Effector CD8-positive, alpha-beta T cell (primary cell): ENCODE measurements around the gene RXFP2.
A peak's percentile ranks its signal among the peaks of the same experiment; 100 is the strongest.

ENCODE experiments used
- DNase-seq: peaks from one replicate; lab custom pipeline; 2025; lab: John Stamatoyannopoulos, UW
- total RNA-seq, 4 experiments: gene quantifications; one replicate each; lab custom pipeline; 2026; lab: John Stamatoyannopoulos, UW

The RXFP2 gene
- total RNA-seq: 0 to 0.27 (median 0) reads per million in 4 experiments

- no peak for DNase-seq
Observed at GRCh38 chr13:31739226-31739625, at the start of gene RXFP2. TSS of gene RXFP2 (plus strand) at chr13:31739526. CDS start at chr13:31739613, 87 bp downstream.

- DNase-seq: no peak
Observed at GRCh38 chr13:31697290-31697689, 42.0 kb upstream of the RXFP2 start.

- no peak for DNase-seq
Observed at GRCh38 chr13:31699650-31700049, 39.7 kb upstream of the RXFP2 start.

GRCh38 chr13:31703780-31704179, 35.5 kb upstream of the RXFP2 start:
- no peak for DNase-seq

- no peak for DNase-seq
Observed at GRCh38 chr13:31706105-31706504, 33.2 kb upstream of the RXFP2 start.

- no peak for DNase-seq
Observed at GRCh38 chr13:31717583-31717982, 21.7 kb upstream of the RXFP2 start.

GRCh38 chr13:31719214-31719613, 20.1 kb upstream of the RXFP2 start:
- DNase-seq: no peak

GRCh38 chr13:31722673-31723072, 16.7 kb upstream of the RXFP2 start:
- no peak for DNase-seq

GRCh38 chr13:31725841-31726240, 13.5 kb upstream of the RXFP2 start:
- no peak for DNase-seq

- DNase-seq: no peak
Observed at GRCh38 chr13:31731921-31732320, 7.4 kb upstream of the RXFP2 start.

- no peak for DNase-seq
Observed at GRCh38 chr13:31733066-31733465, 6.3 kb upstream of the RXFP2 start.

GRCh38 chr13:31733647-31734046, 5.7 kb upstream of the RXFP2 start:
- DNase-seq: no peak

GRCh38 chr13:31742097-31742734, 2.9 kb downstream of the RXFP2 start:
- DNase-seq: peak; percentile 38

- DNase-seq: no peak
Observed at GRCh38 chr13:31747291-31747690, 8.0 kb downstream of the RXFP2 start.

GRCh38 chr13:31747966-31748365, 8.6 kb downstream of the RXFP2 start:
- no peak for DNase-seq

GRCh38 chr13:31749929-31750328, 10.6 kb downstream of the RXFP2 start:
- DNase-seq: no peak

- DNase-seq: no peak
Observed at GRCh38 chr13:31755211-31755610, 15.9 kb downstream of the RXFP2 start.

GRCh38 chr13:31755803-31756212, 16.5 kb downstream of the RXFP2 start:
- no peak for DNase-seq

GRCh38 chr13:31756346-31756745, 17.0 kb downstream of the RXFP2 start:
- DNase-seq: no peak

GRCh38 chr13:31761951-31762350, 22.6 kb downstream of the RXFP2 start:
- no peak for DNase-seq

- DNase-seq: no peak
Observed at GRCh38 chr13:31764556-31764955, 25.2 kb downstream of the RXFP2 start.

- no peak for DNase-seq
Observed at GRCh38 chr13:31765138-31765785, 25.9 kb downstream of the RXFP2 start.

GRCh38 chr13:31767175-31767900, 28.0 kb downstream of the RXFP2 start:
- DNase-seq: no peak
